Stomach (tissue), 9 donors: Measurements from ENCODE around the gene TOP3B. TPM values are rescaled to one million over a fixed set of nuclear protein-coding genes. Genes with fewer than 3 reads are reported as not detected.
A peak's percentile ranks its signal among the peaks of the same experiment; 100 is the strongest.

Experiments used
- DNase-seq, 2 donors: peaks; one replicate each; pipeline versions ENCODE4 v3.0.0 to v3.0.0-alpha.2; 2013 to 2019
- H3K27ac ChIP-seq, 5 donors: fragments of 200-600 bp in 4 of 5; sonication (generic) in 4 of 5; one replicate each; pipeline ENCODE4 v1.5.1; 2013 to 2019; ENCODE audit warnings: mild to moderate bottlenecking in 1 of 5, moderate library complexity in 1 of 5
- H3K27me3 ChIP-seq, 3 donors: fragments of 200-600 bp; sonication (generic); one replicate each; pipeline ENCODE4 v1.5.1; 2017 to 2019; ENCODE audit warnings: mixed run types in 1 of 3
- H3K36me3 ChIP-seq, 4 donors: fragments of 200-600 bp; sonication (generic); 1 replicate in 3 of 4; 2 replicates in 1 of 4; pipeline ENCODE4 v1.5.1; 2016 to 2019
- H3K4me1 ChIP-seq, 4 donors: fragments of 200-600 bp; sonication (generic); one replicate each; pipeline ENCODE4 v1.5.1; 2016 to 2019
- H3K4me3 ChIP-seq, 4 donors: fragments of 200-600 bp; sonication (generic) in 3 of 4; one replicate each; pipeline ENCODE4 v1.5.1; 2016 to 2019; ENCODE audit warnings: mild to moderate bottlenecking in 1 of 4
- H3K9me3 ChIP-seq, 4 donors: fragments of 200-600 bp; sonication (generic); one replicate each; pipeline ENCODE4 v1.5.1; 2016 to 2019
- CTCF ChIP-seq, 7 experiments: fragments of 450-650 bp in 4 of 7; fragments of 200-600 bp in 3 of 7; sonication (generic) in 3 of 7; IDR thresholded peaks; one replicate each; pipeline ENCODE4 v1.5.1; 2016 to 2019; ENCODE audit warnings: antibody characterized with exemption in 7 of 7, control low read depth in 2 of 7, mild to moderate bottlenecking in 1 of 7
- EP300 ChIP-seq: sonication (generic); formaldehyde crosslinking; IDR thresholded peaks from one replicate; pipeline ENCODE4 v1.6.1; 2017; ENCODE audit warnings: antibody characterized with exemption
- POLR2A ChIP-seq, 4 donors: fragments of 450-650 bp; IDR thresholded peaks; one replicate each; pipeline ENCODE4 v1.6.1; 2016; ENCODE audit warnings: antibody characterized with exemption in 4 of 4, control low read depth in 2 of 4, mild to moderate bottlenecking in 1 of 4, moderate library complexity in 1 of 4
- POLR2AphosphoS5 ChIP-seq, 3 donors: sonication (generic); formaldehyde crosslinking; IDR thresholded peaks; one replicate each; pipeline ENCODE4 v1.6.1; 2016; ENCODE audit warnings: antibody characterized with exemption in 3 of 3
- WGBS, 5 donors: extraction: QIAGEN DNeasy Blood & Tissue Kit in 3 of 5; methylation state at CpG; one replicate each; pipeline versions ENCODE4 v1.1.5 to v1.1.7; 2013 to 2018; 5-methylcytosine and 5-hydroxymethylcytosine counted together
- intact Hi-C: fragments of 100-400 bp; cut with DNase I; formaldehyde crosslinking; loops from one replicate; pipeline ENCODE4 v1.15.1; 2023; ENCODE audit warnings: low total_unique reads
- polyA plus RNA-seq, 3 donors: library from polyadenylated mRNA; stranded (reverse); fragments of 200-250 nt; gene quantifications; one replicate each; pipeline ENCODE4 v1.2.3, GENCODE V29; 2013
- total RNA-seq, 5 donors: library from RNA; depleted of rRNA; stranded (reverse); fragments of >200 nt; gene quantifications; one replicate each; pipeline versions ENCODE4 v1.1.0 to v1.2.3, GENCODE V29; 2014 to 2016
- donor health status: healthy with polysubstance abuse.
- donor health status: Bipolar disorder and iron deficiency.
- donor health status: healthy.

Gene TOP3B
- total and polyA plus RNA-seq, 8 donors, result 3.8 to 509 (median 25.6) TPM

DNA sequence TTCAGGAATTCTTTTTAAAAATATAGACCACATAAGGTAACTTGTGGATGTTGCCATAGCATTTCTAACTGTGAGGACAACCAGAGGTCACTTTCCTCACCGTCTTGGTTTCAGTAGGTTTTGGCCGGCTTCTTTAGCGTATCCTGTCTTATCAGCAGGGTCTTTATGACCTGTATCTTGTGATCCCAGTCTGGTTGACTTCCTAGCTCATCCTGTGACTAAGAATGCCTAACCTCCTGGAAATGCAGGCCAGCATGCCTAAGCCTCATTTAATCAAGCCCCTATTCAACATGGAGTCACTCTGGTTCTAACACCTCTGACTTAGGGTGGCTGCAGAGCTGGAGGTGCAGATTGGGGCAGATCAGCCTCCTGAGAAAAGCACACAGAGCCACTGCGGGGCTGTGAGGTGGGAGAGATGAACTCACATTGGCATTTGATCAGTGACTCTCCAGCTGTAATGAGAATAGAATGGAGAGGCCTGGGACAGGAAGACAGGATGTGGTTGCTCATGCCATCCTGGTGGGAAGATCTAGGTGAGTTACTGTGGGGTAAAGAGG lies 41.1 kb upstream of the TOP3B start:
- WGBS, 5 donors, result 72 to 89% (median 84%) methylated on average over 4 of the region's 4 CpGs
- Histone ChIP-seq H3K27ac (no peak overlapping the region), H3K27me3 (peaks cover 0 to 3% (median 0%) of the 10 kb centered on the region in 3 donors), H3K4me3 (no peak overlapping the region), H3K36me3 (no peaks in the 10 kb centered on the region), H3K4me1 (no peaks in the 10 kb centered on the region), H3K9me3 (no peaks in the 10 kb centered on the region)
- intact Hi-C loops, result no loop called here
- TF ChIP-seq POLR2AphosphoS5 (IDR thresholded peaks at IDR 0.05), result no peak
- no peak for TF ChIP-seq EP300
- TF ChIP-seq POLR2A (IDR thresholded peaks at IDR 0.05), result no peak
- TF ChIP-seq CTCF (IDR thresholded peaks at IDR 0.05), result no peak
- DNase-seq, result no peak

- no peaks in the 10 kb centered on the region for H3K36me3 ChIP-seq
- H3K27me3 ChIP-seq, result peaks cover 0 to 3% (median 0%) of the 10 kb centered on the region in 3 donors
- no peaks in the 10 kb centered on the region for H3K9me3 ChIP-seq
- DNase-seq, result no peak
- TF ChIP-seq CTCF (IDR thresholded peaks at IDR 0.05) (no peak), EP300 (no peak), POLR2AphosphoS5 (IDR thresholded peaks at IDR 0.05) (no peak), POLR2A (IDR thresholded peaks at IDR 0.05) (no peak)
- 54 to 64% (median 57%) methylated on average over 6 of the region's 6 CpGs for WGBS, 5 donors
- intact Hi-C loops, result no loop called here
- H3K4me1 ChIP-seq, result no peaks in the 10 kb centered on the region
- no peak overlapping the region for H3K27ac ChIP-seq
- H3K4me3 ChIP-seq, result no peak overlapping the region
Measured at GRCh38 chr22:22022947-22023534, 40.5 kb upstream of the TOP3B start.

DNA sequence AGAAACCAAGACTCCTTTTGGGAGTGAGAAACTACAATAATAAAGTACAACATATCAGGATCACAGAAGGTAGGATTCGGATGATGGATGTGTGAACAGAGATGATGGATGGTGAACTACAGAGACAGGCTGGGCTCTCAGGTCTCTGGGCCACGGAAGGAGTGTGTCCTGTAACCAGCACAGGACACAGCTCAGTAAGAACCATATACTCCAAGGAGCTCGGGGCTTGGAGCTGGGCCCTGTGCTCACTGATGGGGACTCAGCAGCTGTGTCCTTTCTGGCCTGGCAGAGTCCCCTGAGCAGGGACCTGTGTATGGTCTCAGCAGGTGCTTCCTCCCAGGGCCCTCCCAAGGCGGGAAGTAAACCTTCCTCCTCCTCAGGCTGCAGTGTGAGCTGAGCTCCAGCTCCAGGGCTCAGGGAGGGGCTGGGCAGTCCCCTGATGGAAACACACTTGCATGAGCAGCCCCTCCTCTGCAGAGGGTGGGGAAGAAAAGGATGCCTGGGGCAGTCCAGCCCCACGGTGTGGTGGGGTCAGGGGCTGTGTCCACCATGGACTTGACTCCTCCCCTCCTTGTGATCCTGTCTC lies 39.8 kb upstream of the TOP3B start:
- Histone ChIP-seq H3K9me3 (no peaks in the 10 kb centered on the region), H3K4me3 (no peak overlapping the region), H3K27me3 (peaks cover 0 to 3% (median 0%) of the 10 kb centered on the region in 3 donors), H3K4me1 (no peaks in the 10 kb centered on the region), H3K27ac (no peak overlapping the region), H3K36me3 (no peaks in the 10 kb centered on the region)
- intact Hi-C loops, result no loop called here
- DNase-seq, result peak in 1 of 2 donors; percentile 18
- TF ChIP-seq POLR2AphosphoS5 (IDR thresholded peaks at IDR 0.05) (no peak), POLR2A (IDR thresholded peaks at IDR 0.05) (no peak), CTCF (IDR thresholded peaks at IDR 0.05) (no peak), EP300 (no peak)
- WGBS, 5 donors, result 48 to 57% (median 50%) methylated on average over 4 to 5 of the region's 5 CpGs

GRCh38 chr22:22021162-22021750 lies 38.7 kb upstream of the TOP3B start:
- peaks cover 0 to 3% (median 0%) of the 10 kb centered on the region in 3 donors for H3K27me3 ChIP-seq
- no peaks in the 10 kb centered on the region for H3K36me3 ChIP-seq
- no peaks in the 10 kb centered on the region for H3K4me1 ChIP-seq
- TF ChIP-seq CTCF (IDR thresholded peaks at IDR 0.05) (no peak), EP300 (no peak)
- 38 to 53% (median 40%) methylated on average over 1 of the region's 1 CpG for WGBS, 5 donors
- intact Hi-C loops, result no loop called here
- H3K4me3 ChIP-seq, result no peak overlapping the region
- DNase-seq, result no peak
- H3K27ac ChIP-seq, result no peak overlapping the region
- no peaks in the 10 kb centered on the region for H3K9me3 ChIP-seq
